ENCODE results near the gene TAAR1.

GRCh38 chr6:132643547-132643946 is 15.4 kb downstream of the TAAR1 start:
- TF ChIP-seq EP300 (IDR thresholded peaks at IDR 0.05): no peak
- TF ChIP-seq CTCF (IDR thresholded peaks at IDR 0.05): no peak
- no peak for TF ChIP-seq POLR2A (IDR thresholded peaks at IDR 0.05)
- no peak for TF ChIP-seq POLR2AphosphoS5 (IDR thresholded peaks at IDR 0.05)
